HEK293T (cell line): ENCODE data around the gene H1-8.

Experiments
- FOXM1 ChIP-seq: fragments of 450-650 bp; IDR thresholded peaks from 2 replicates; pipeline ENCODE4 v1.6.1; 2017; ENCODE audit warnings: mild to moderate bottlenecking, borderline replicate concordance
- LEF1 ChIP-seq: fragments of 450-650 bp; IDR thresholded peaks from 2 replicates; pipeline ENCODE4 v1.6.1; 2017; ENCODE audit warnings: mild to moderate bottlenecking, borderline replicate concordance
- SP1 ChIP-seq: fragments of 450-650 bp; IDR thresholded peaks from 2 replicates; pipeline ENCODE4 v1.6.1; 2017
- SUZ12 ChIP-seq: fragments of 450-650 bp; IDR thresholded peaks from 2 replicates; pipeline ENCODE4 v1.6.1; 2016; ENCODE audit warnings: mild to moderate bottlenecking
- TARDBP ChIP-seq: fragments of 450-650 bp; IDR thresholded peaks from 2 replicates; pipeline ENCODE4 v1.6.1; 2016
- TF ChIP-seq, protein P1 (sequence below): fragments of 450-650 bp; IDR thresholded peaks from 2 replicates; pipeline ENCODE4 v1.6.1; 2016

DNA sequence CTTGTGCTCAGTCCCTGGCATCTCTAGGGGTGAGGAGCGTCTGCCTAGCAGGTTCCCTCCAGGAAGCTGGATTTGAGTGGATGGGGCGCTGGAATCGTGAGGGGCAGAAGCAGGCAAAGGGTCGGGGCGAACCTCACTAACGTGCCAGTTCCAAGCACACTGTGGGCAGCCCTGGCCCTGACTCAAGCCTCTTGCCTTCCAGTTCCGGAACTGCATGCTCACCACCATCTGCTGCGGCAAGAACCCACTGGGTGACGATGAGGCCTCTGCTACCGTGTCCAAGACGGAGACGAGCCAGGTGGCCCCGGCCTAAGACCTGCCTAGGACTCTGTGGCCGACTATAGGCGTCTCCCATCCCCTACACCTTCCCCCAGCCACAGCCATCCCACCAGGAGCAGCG, 9.6 kb upstream of the H1-8 start:
- TF ChIP-seq FOXM1 = no peak
- TF ChIP-seq SUZ12 = no peak
- no peak for TF ChIP-seq SP1
- TF ChIP-seq, protein P1, sequence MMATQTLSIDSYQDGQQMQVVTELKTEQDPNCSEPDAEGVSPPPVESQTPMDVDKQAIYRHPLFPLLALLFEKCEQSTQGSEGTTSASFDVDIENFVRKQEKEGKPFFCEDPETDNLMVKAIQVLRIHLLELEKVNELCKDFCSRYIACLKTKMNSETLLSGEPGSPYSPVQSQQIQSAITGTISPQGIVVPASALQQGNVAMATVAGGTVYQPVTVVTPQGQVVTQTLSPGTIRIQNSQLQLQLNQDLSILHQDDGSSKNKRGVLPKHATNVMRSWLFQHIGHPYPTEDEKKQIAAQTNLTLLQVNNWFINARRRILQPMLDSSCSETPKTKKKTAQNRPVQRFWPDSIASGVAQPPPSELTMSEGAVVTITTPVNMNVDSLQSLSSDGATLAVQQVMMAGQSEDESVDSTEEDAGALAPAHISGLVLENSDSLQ = no peak
- no peak for TF ChIP-seq LEF1
- no peak for TF ChIP-seq TARDBP
